Measurements from ENCODE around the gene STIM1. TPM values are rescaled to one million over a fixed set of nuclear protein-coding genes. Genes with fewer than 3 reads are reported as not detected.

Gene STIM1
- total RNA-seq, 1 experiment from 2014 or later: 15.2 TPM

DNA sequence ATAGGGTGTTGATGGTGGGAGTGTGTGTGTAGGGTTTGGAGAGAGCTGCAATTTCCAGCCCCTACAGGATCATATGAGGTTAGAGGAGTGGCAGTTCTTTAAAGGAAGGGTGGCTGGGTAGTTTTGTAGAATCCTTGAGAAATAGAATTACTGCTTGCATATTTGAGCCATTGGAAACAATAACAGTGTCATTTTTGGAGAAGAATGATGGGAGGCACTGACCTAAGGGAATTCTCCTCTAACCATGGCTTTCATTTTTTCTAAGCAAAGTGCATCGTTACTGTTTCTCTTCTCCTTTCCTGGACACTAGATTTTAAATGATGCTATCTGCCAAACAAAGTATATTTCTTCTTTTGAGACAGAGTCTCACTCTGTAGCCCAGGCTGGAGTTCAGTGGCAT is 172.3 kb downstream of the STIM1 start:
- Histone ChIP-seq H2BK15ac (ENCODE audit: low read depth, low read length) (no peak overlapping the region), H3T11ph (ENCODE audit: low read length) (no peak overlapping the region), H3K27ac (ENCODE audit: insufficient read length, low read depth, low read length) (no peak overlapping the region), H3K4me2 (ENCODE audit: insufficient read depth, insufficient read length, low read length) (no peak overlapping the region), H3K79me2 (ENCODE audit: insufficient read depth, low read length) (no peaks in the 10 kb centered on the region), H3K23ac (ENCODE audit: insufficient read length, low read depth, low read length) (no peak overlapping the region), H3K9ac (ENCODE audit: extremely low read depth, insufficient read length, low read length) (no peak overlapping the region), H3K79me1 (ENCODE audit: insufficient read depth, low read depth, low read length, poor library complexity, severe bottlenecking) (no peaks in the 10 kb centered on the region), H3K14ac (ENCODE audit: insufficient read depth, low read length) (no peak overlapping the region), H2AK5ac (ENCODE audit: insufficient read length, low read length) (no peak overlapping the region), H3K56ac (ENCODE audit: insufficient read length, low read depth, low read length) (no peak overlapping the region), H2BK20ac (ENCODE audit: low read depth, low read length, poor library complexity, severe bottlenecking) (no peak overlapping the region), H2AFZ (ENCODE audit: low read length) (no peak overlapping the region), H4K91ac (ENCODE audit: insufficient read length, low read depth, low read length) (no peak overlapping the region), H4K20me1 (ENCODE audit: control insufficient read depth, insufficient read depth, insufficient read length) (no peaks in the 10 kb centered on the region), H3K9me3 (ENCODE audit: control insufficient read depth, low read depth, low read length) (no peaks in the 10 kb centered on the region), H3K18ac (ENCODE audit: insufficient read length, low read depth, low read length) (no peak overlapping the region), H4K5ac (ENCODE audit: insufficient read length, low read depth, low read length) (no peak overlapping the region), H3K4me1 (ENCODE audit: insufficient read depth, low read length) (no peaks in the 10 kb centered on the region), H3K4ac (ENCODE audit: low read depth, low read length) (no peak overlapping the region), H2BK5ac (ENCODE audit: insufficient read length, low read length) (no peak overlapping the region), H2BK120ac (ENCODE audit: low read depth, low read length, poor library complexity, severe bottlenecking) (no peak overlapping the region), H3K23me2 (ENCODE audit: insufficient read length, low read depth, low read length, poor library complexity, severe bottlenecking) (no peaks in the 10 kb centered on the region), H3K27me3 (ENCODE audit: insufficient read depth, low read length) (no peaks in the 10 kb centered on the region), H2BK12ac (ENCODE audit: insufficient read length, low read depth, low read length) (no peak overlapping the region), H4K8ac (replicated peaks; ENCODE audit: insufficient read length, low read depth, low read length) (no peak overlapping the region)
- no CpG with 5 or more reads among the region's 1 CpG for WGBS (ENCODE audit: extremely low coverage, insufficient read length, low lambda C conversion rate)
- no peaks in the 10 kb centered on the region for H3K4me1 Mint-ChIP-seq
- no peak for DNase-seq
- H3K36me3 Mint-ChIP-seq (ENCODE audit: insufficient read depth in 1 of 3, low read depth in 3 of 3): peaks cover 2 to 9% (median 6%) of the 10 kb centered on the region in 3 experiments; a peak in 4 of 7 replicates
- H3K27ac Mint-ChIP-seq: no peak overlapping the region
- peaks cover 1 to 9% of the 10 kb centered on the region in 2 experiments; a peak in 2 of 5 replicates for H3K9me3 Mint-ChIP-seq
- TF ChIP-seq, protein P1, sequence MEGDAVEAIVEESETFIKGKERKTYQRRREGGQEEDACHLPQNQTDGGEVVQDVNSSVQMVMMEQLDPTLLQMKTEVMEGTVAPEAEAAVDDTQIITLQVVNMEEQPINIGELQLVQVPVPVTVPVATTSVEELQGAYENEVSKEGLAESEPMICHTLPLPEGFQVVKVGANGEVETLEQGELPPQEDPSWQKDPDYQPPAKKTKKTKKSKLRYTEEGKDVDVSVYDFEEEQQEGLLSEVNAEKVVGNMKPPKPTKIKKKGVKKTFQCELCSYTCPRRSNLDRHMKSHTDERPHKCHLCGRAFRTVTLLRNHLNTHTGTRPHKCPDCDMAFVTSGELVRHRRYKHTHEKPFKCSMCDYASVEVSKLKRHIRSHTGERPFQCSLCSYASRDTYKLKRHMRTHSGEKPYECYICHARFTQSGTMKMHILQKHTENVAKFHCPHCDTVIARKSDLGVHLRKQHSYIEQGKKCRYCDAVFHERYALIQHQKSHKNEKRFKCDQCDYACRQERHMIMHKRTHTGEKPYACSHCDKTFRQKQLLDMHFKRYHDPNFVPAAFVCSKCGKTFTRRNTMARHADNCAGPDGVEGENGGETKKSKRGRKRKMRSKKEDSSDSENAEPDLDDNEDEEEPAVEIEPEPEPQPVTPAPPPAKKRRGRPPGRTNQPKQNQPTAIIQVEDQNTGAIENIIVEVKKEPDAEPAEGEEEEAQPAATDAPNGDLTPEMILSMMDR (conservative IDR thresholded peaks at IDR 0.05): no peak
- no peaks in the 10 kb centered on the region for H3K27me3 Mint-ChIP-seq (ENCODE audit: low read depth)
- H3K4me3 Mint-ChIP-seq: no peak overlapping the region

Measured in H9 (cell line).